ENCODE data around the gene CHRNA4. TPM values are rescaled to one million over a fixed set of nuclear protein-coding genes. Genes with fewer than 3 reads are reported as not detected.

CHRNA4 gene
- total and polyA plus RNA-seq, 9 donors: 0.44 to 2.3 (median 0.76) TPM

GRCh38 chr20:63378626-63379025 lies 17.5 kb upstream of the CHRNA4 start:
- peak; percentile 24 for DNase-seq
- Histone ChIP-seq H3K4me1 (ENCODE audit: control insufficient read depth, insufficient read depth, low read length) (peaks cover 12% of the 10 kb centered on the region), H3K27ac (ENCODE audit: low read length) (no peak overlapping the region), H3K36me3 (ENCODE audit: control insufficient read depth, insufficient read depth, low read length) (no peaks in the 10 kb centered on the region), H3K9me3 (replicated peaks; ENCODE audit: control insufficient read depth, low read depth, low read length) (no peaks in the 10 kb centered on the region), H3K27me3 (ENCODE audit: control insufficient read depth, insufficient read depth, low read length) (peaks cover 49% of the 10 kb centered on the region), H3K4me3 (ENCODE audit: low read length) (no peak overlapping the region)
- 45% methylated on average over 10 of the region's 12 CpGs for WGBS (ENCODE audit: insufficient coverage)

- no peak overlapping the region for H3K4me3 ChIP-seq (ENCODE audit: low read length)
- peaks cover 12% of the 10 kb centered on the region for H3K4me1 ChIP-seq (ENCODE audit: control insufficient read depth, insufficient read depth, low read length)
- H3K9me3 ChIP-seq (replicated peaks; ENCODE audit: control insufficient read depth, low read depth, low read length): no peaks in the 10 kb centered on the region
- no peaks in the 10 kb centered on the region for H3K36me3 ChIP-seq (ENCODE audit: control insufficient read depth, insufficient read depth, low read length)
- no peak for DNase-seq
- H3K27me3 ChIP-seq (ENCODE audit: control insufficient read depth, insufficient read depth, low read length): peaks cover 50% of the 10 kb centered on the region
- no peak overlapping the region for H3K27ac ChIP-seq (ENCODE audit: low read length)
- 22% methylated on average over 14 of the region's 15 CpGs for WGBS (ENCODE audit: insufficient coverage)
These were observed 16.8 kb upstream of the CHRNA4 start for GRCh38 chr20:63377951-63378381.

- 4% methylated on average over 29 of the region's 32 CpGs for WGBS (ENCODE audit: insufficient coverage)
- H3K36me3 ChIP-seq (ENCODE audit: control insufficient read depth, insufficient read depth, low read length): no peaks in the 10 kb centered on the region
- H3K27me3 ChIP-seq (ENCODE audit: control insufficient read depth, insufficient read depth, low read length): peaks cover 52% of the 10 kb centered on the region
These were observed 16.2 kb upstream of the CHRNA4 start for GRCh38 chr20:63377256-63377941.

GRCh38 chr20:63376283-63377250 lies 15.4 kb upstream of the CHRNA4 start:
- Histone ChIP-seq H3K4me3 (ENCODE audit: low read length) (no peak overlapping the region), H3K36me3 (ENCODE audit: control insufficient read depth, insufficient read depth, low read length) (no peaks in the 10 kb centered on the region), H3K9me3 (replicated peaks; ENCODE audit: control insufficient read depth, low read depth, low read length) (no peaks in the 10 kb centered on the region), H3K27me3 (ENCODE audit: control insufficient read depth, insufficient read depth, low read length) (peaks cover 51% of the 10 kb centered on the region), H3K4me1 (ENCODE audit: control insufficient read depth, insufficient read depth, low read length) (peaks cover 10% of the 10 kb centered on the region), H3K27ac (ENCODE audit: low read length) (no peak overlapping the region)
- no peak for DNase-seq
- 47% methylated on average over 15 of the region's 31 CpGs for WGBS (ENCODE audit: insufficient coverage)

More at GRCh38 chr20:63377256-63377941, 16.2 kb upstream of the CHRNA4 start:
- H3K4me1 ChIP-seq (ENCODE audit: control insufficient read depth, insufficient read depth, low read length): peaks cover 12% of the 10 kb centered on the region
- H3K9me3 ChIP-seq (replicated peaks; ENCODE audit: control insufficient read depth, low read depth, low read length): no peaks in the 10 kb centered on the region
- H3K27ac ChIP-seq (ENCODE audit: low read length): no peak overlapping the region
- H3K4me3 ChIP-seq (ENCODE audit: low read length): no peak overlapping the region
- DNase-seq: no peak

- WGBS (ENCODE audit: insufficient coverage): 75% methylated on average over 2 of the region's 3 CpGs
- H3K4me3 ChIP-seq (ENCODE audit: low read length): no peak overlapping the region
- no peak overlapping the region for H3K27ac ChIP-seq (ENCODE audit: low read length)
- no peaks in the 10 kb centered on the region for H3K9me3 ChIP-seq (replicated peaks; ENCODE audit: control insufficient read depth, low read depth, low read length)
- DNase-seq: no peak
- peaks cover 18% of the 10 kb centered on the region for H3K4me1 ChIP-seq (ENCODE audit: control insufficient read depth, insufficient read depth, low read length)
- H3K27me3 ChIP-seq (ENCODE audit: control insufficient read depth, insufficient read depth, low read length): peaks cover 55% of the 10 kb centered on the region
- H3K36me3 ChIP-seq (ENCODE audit: control insufficient read depth, insufficient read depth, low read length): no peaks in the 10 kb centered on the region
These were observed 14.3 kb upstream of the CHRNA4 start for GRCh38 chr20:63375438-63375837.

- Histone ChIP-seq H3K4me1 (ENCODE audit: control insufficient read depth, insufficient read depth, low read length) (peaks cover 21% of the 10 kb centered on the region), H3K36me3 (ENCODE audit: control insufficient read depth, insufficient read depth, low read length) (no peaks in the 10 kb centered on the region), H3K4me3 (ENCODE audit: low read length) (no peak overlapping the region), H3K27me3 (ENCODE audit: control insufficient read depth, insufficient read depth, low read length) (peaks cover 53% of the 10 kb centered on the region), H3K9me3 (replicated peaks; ENCODE audit: control insufficient read depth, low read depth, low read length) (no peaks in the 10 kb centered on the region), H3K27ac (ENCODE audit: low read length) (no peak overlapping the region)
- 55% methylated on average over 8 of the region's 12 CpGs for WGBS (ENCODE audit: insufficient coverage)
- no peak for DNase-seq
These were observed 13.4 kb upstream of the CHRNA4 start for GRCh38 chr20:63374504-63374903.

GRCh38 chr20:63373996-63374395 lies 12.8 kb upstream of the CHRNA4 start:
- DNase-seq: no peak
- Histone ChIP-seq H3K4me1 (ENCODE audit: control insufficient read depth, insufficient read depth, low read length) (peaks cover 21% of the 10 kb centered on the region), H3K27ac (ENCODE audit: low read length) (no peak overlapping the region), H3K4me3 (ENCODE audit: low read length) (no peak overlapping the region), H3K9me3 (replicated peaks; ENCODE audit: control insufficient read depth, low read depth, low read length) (no peaks in the 10 kb centered on the region), H3K27me3 (ENCODE audit: control insufficient read depth, insufficient read depth, low read length) (peaks cover 53% of the 10 kb centered on the region), H3K36me3 (ENCODE audit: control insufficient read depth, insufficient read depth, low read length) (no peaks in the 10 kb centered on the region)
- 84% methylated on average over 11 of the region's 19 CpGs for WGBS (ENCODE audit: insufficient coverage)

GRCh38 chr20:63372971-63373885 lies 12.1 kb upstream of the CHRNA4 start:
- H3K27ac ChIP-seq (ENCODE audit: low read length): no peak overlapping the region
- WGBS (ENCODE audit: insufficient coverage): 57% methylated on average over 25 of the region's 34 CpGs
- H3K36me3 ChIP-seq (ENCODE audit: control insufficient read depth, insufficient read depth, low read length): no peaks in the 10 kb centered on the region

GRCh38 chr20:63371291-63371865 lies 10.2 kb upstream of the CHRNA4 start:
- no peak for DNase-seq
- Histone ChIP-seq H3K27ac (ENCODE audit: low read length) (no peak overlapping the region), H3K4me1 (ENCODE audit: control insufficient read depth, insufficient read depth, low read length) (peaks cover 17% of the 10 kb centered on the region), H3K4me3 (ENCODE audit: low read length) (no peak overlapping the region), H3K9me3 (replicated peaks; ENCODE audit: control insufficient read depth, low read depth, low read length) (no peaks in the 10 kb centered on the region), H3K27me3 (ENCODE audit: control insufficient read depth, insufficient read depth, low read length) (peaks cover 39% of the 10 kb centered on the region), H3K36me3 (ENCODE audit: control insufficient read depth, insufficient read depth, low read length) (no peaks in the 10 kb centered on the region)
- 73% methylated on average over 16 of the region's 28 CpGs for WGBS (ENCODE audit: insufficient coverage)

More at GRCh38 chr20:63372971-63373885, 12.1 kb upstream of the CHRNA4 start:
- Histone ChIP-seq H3K4me3 (ENCODE audit: low read length) (no peak overlapping the region), H3K4me1 (ENCODE audit: control insufficient read depth, insufficient read depth, low read length) (peaks cover 24% of the 10 kb centered on the region), H3K9me3 (replicated peaks; ENCODE audit: control insufficient read depth, low read depth, low read length) (no peaks in the 10 kb centered on the region), H3K27me3 (ENCODE audit: control insufficient read depth, insufficient read depth, low read length) (peaks cover 47% of the 10 kb centered on the region)
- no peak for DNase-seq

All from muscle of leg (tissue), 11 donors.